K562 (cell line): Measurements from ENCODE around the gene SYT7. TPM values are rescaled to one million over a fixed set of nuclear protein-coding genes. Genes with fewer than 3 reads are reported as not detected.

ENCODE experiments used
- ATAC-seq: fragments of 200-7000 bp; cut with Tn5 transposase; 3 replicates; pipeline ENCODE4 v1.9.1; 2020; ENCODE audit warnings: moderate library complexity
- BruUV-seq: library from RNA; stranded (reverse); fragments of 400-500 nt; replicated peaks from 2 replicates; lab custom pipeline; 2021; lab: Mats Ljungman, UMichigan
- CTCF ChIA-PET: fragments of 300-600 bp; formaldehyde crosslinking; extraction: SDS; loops from one replicate; lab custom pipeline; 2021; ENCODE audit warnings: low intra/inter-chr PET ratio; lab: Yijun Ruan, JAX
- POLR2A ChIA-PET: fragments of 300-600, 350-650 bp; sonication (Branson Sonifier 250); formaldehyde crosslinking; extraction: SDS; loops from one replicate; lab custom pipeline; 2021; ENCODE audit warnings: antibody characterized with exemption, inconsistent platforms; lab: Yijun Ruan, JAX
- DNase-seq, 4 experiments: peaks; one replicate each; pipeline versions ENCODE4 v3.0.0 to v3.0.0-alpha.2; 2011 to 2018; ENCODE audit warnings: low spot score in 3 of 4, mixed read lengths in 3 of 4; ENCODE audit errors: extremely low read depth in 1 of 4
- FAIRE-seq: peaks from 2 replicates; lab custom pipeline; 2011; peaks lifted over from hg19 to GRCh38; lab: Jason Lieb, UNC
- H2AFZ ChIP-seq: 2 replicates; pipeline ENCODE4 v1.6.0; 2011; ENCODE audit warnings: low read depth, low read length, control low read depth, inconsistent platforms
- H3K27ac ChIP-seq: fragments of 200-600 bp; 3 replicates; pipeline ENCODE4 v1.8.0; 2011; ENCODE audit warnings: low read depth, mild to moderate bottlenecking, control low read depth, inconsistent platforms, low read length, moderate library complexity, mixed read lengths; ENCODE audit errors: extremely low read depth
- H3K27me3 ChIP-seq, 2 experiments: fragments of 300-600 bp in 1 of 2; 2 replicates in 1 of 2; 3 replicates in 1 of 2; pipeline versions ENCODE4 v1.6.0 to v1.8.0; 2011; ENCODE audit warnings: inconsistent platforms in 2 of 2, low read length in 2 of 2, mild to moderate bottlenecking in 1 of 2, mixed read lengths in 1 of 2, moderate library complexity in 1 of 2; ENCODE audit not compliant: control insufficient read depth in 2 of 2, insufficient read depth in 2 of 2
- H3K36me3 ChIP-seq: fragments of 300-600 bp; 3 replicates; pipeline ENCODE4 v1.8.0; 2011; ENCODE audit warnings: mild to moderate bottlenecking, low read length, inconsistent platforms; ENCODE audit not compliant: control insufficient read depth, insufficient read depth
- H3K4me1 ChIP-seq, 2 experiments: fragments of 200-600 bp in 1 of 2; replicated peaks in 1 of 2; 2 replicates in 1 of 2; 3 replicates in 1 of 2; pipeline versions ENCODE4 v1.5.1 to v1.8.0; 2011; ENCODE audit warnings: inconsistent platforms in 2 of 2, low read length in 2 of 2, mild to moderate bottlenecking in 1 of 2, mixed read lengths in 1 of 2, moderate library complexity in 1 of 2; ENCODE audit not compliant: control insufficient read depth in 2 of 2, insufficient read depth in 2 of 2
- H3K4me2 ChIP-seq: 2 replicates; pipeline ENCODE4 v1.6.1; 2011; ENCODE audit warnings: low read length, control low read depth, inconsistent platforms, mixed read lengths; ENCODE audit not compliant: insufficient read depth
- H3K4me3 ChIP-seq: fragments of 200-600 bp; sonication (generic), shearing (Covaris generic); 2 replicates; pipeline ENCODE4 v1.5.1; 2016; ENCODE audit warnings: control low read depth, inconsistent platforms
- H3K79me2 ChIP-seq: fragments of 200-600 bp; 3 replicates; pipeline ENCODE4 v1.8.0; 2011; ENCODE audit warnings: low read length, inconsistent platforms; ENCODE audit not compliant: control insufficient read depth, insufficient read depth
- H3K9ac ChIP-seq, 2 experiments: 2 replicates each; pipeline versions ENCODE4 v1.6.0 to v1.6.1; 2011; ENCODE audit warnings: low read depth in 2 of 2, low read length in 2 of 2, control low read depth in 1 of 2, inconsistent platforms in 1 of 2, mild to moderate bottlenecking in 1 of 2, mixed read lengths in 1 of 2; ENCODE audit not compliant: insufficient read depth in 1 of 2
- H3K9me1 ChIP-seq: one replicate; pipeline ENCODE4 v1.6.0; 2011; ENCODE audit warnings: inconsistent platforms, mild to moderate bottlenecking, low read length, moderate library complexity; ENCODE audit not compliant: control insufficient read depth, insufficient read depth
- H3K9me3 ChIP-seq: replicated peaks from 2 replicates; pipeline ENCODE4 v1.5.1; 2011; ENCODE audit warnings: low read depth, low read length, inconsistent platforms; ENCODE audit not compliant: control insufficient read depth, insufficient read depth
- H4K20me1 ChIP-seq: replicated peaks from 2 replicates; pipeline ENCODE4 v1.6.1; 2011; ENCODE audit warnings: low read length, inconsistent platforms, mixed read lengths; ENCODE audit not compliant: control insufficient read depth, insufficient read depth
- BCL6 ChIP-seq: fragments of 250-450 bp; sonication (Bioruptor Pico); IDR thresholded peaks from 2 replicates; pipeline ENCODE4 v1.4.0; 2020
- FOXJ2 ChIP-seq: fragments of 200-800 bp; sonication (Bioruptor generic); IDR thresholded peaks from 2 replicates; pipeline ENCODE4 v1.6.1; 2016; ENCODE audit warnings: missing genetic modification characterization, missing compliant biosample characterization
- IRF2 ChIP-seq: sonication (generic); formaldehyde crosslinking; IDR thresholded peaks from 2 replicates; pipeline ENCODE4 v1.8.1; 2022; ENCODE audit warnings: mild to moderate bottlenecking, missing genetic modification reagents
- ZNF146 ChIP-seq: IDR thresholded peaks from one replicate; pipeline ENCODE4 v1.6.1; 2018; ENCODE audit warnings: missing compliant biosample characterization; ENCODE audit not compliant: unreplicated experiment
- WGBS: fragments of 100-300 bp; shearing (Covaris generic); methylation state at CpG from one replicate; pipeline ENCODE4 v1.1.6; 2016; ENCODE audit warnings: low coverage, mixed read lengths; ENCODE audit not compliant: insufficient coverage; ENCODE audit errors: missing lambda C conversion rate; 5-methylcytosine and 5-hydroxymethylcytosine counted together
- in situ Hi-C: fragments of 300-500 bp; cut with MboI; formaldehyde crosslinking; loops from 4 replicates; pipeline ENCODE4 v1.15.0; 2018; ENCODE audit warnings: inconsistent platforms, mixed read lengths
- intact Hi-C: fragments of 100-400 bp; cut with micrococcal nuclease; formaldehyde crosslinking; loops from 2 replicates; pipeline ENCODE4 v1.14.2; 2022
- polyA plus RNA-seq, 8 experiments: library from polyadenylated mRNA; depleted of rRNA in 4 of 8; stranded (reverse) in 5 of 8; unstranded in 3 of 8; fragments of >200 nt; fragmentation: Nextera tagmentation in 2 of 8; fragmentation: Illumina TruSeq in 1 of 8; extraction: Ambion mirVana in 2 of 8; extraction: Trizol in 1 of 8; gene quantifications; 2 replicates each; pipeline versions ENCODE4 v1.2.1 to v1.2.3, GENCODE V29; 2011 to 2014; ENCODE audit warnings: inconsistent platforms in 1 of 8, missing spikeins in 1 of 8
- total RNA-seq, 7 experiments: library from RNA; depleted of rRNA in 6 of 7; stranded (reverse); fragments of >200 nt in 6 of 7; fragmentation: Illumina TruSeq in 2 of 7; extraction: Trizol in 2 of 7; gene quantifications; 2 replicates each; pipeline versions ENCODE4 v1.2.1 to v1.2.3, GENCODE V29; 2011 to 2021; ENCODE audit warnings: low replicate concordance in 1 of 7
- TF ChIP-seq, protein P1 (sequence below), 2 experiments: IDR thresholded peaks; 2 replicates each; pipeline ENCODE4 v1.6.1; 2011; ENCODE audit warnings: borderline replicate concordance in 1 of 2, control low read depth in 1 of 2, low read depth in 1 of 2, low read length in 1 of 2, mild to moderate bottlenecking in 1 of 2, mixed read lengths in 1 of 2, moderate library complexity in 1 of 2; ENCODE audit not compliant: insufficient read depth in 1 of 2, insufficient read length in 1 of 2, poor library complexity in 1 of 2, severe bottlenecking in 1 of 2; ENCODE audit errors: extremely low read depth in 1 of 2
- TF ChIP-seq, protein P2 (sequence below): fragments of 450-650 bp; formaldehyde crosslinking; IDR thresholded peaks from 2 replicates; pipeline ENCODE4 v1.4.0; 2020; ENCODE audit warnings: mild to moderate bottlenecking, moderate library complexity
- TF ChIP-seq, protein P3 (sequence below): IDR thresholded peaks from 2 replicates; pipeline ENCODE4 v1.6.1; 2011; ENCODE audit warnings: borderline replicate concordance, low read depth, mild to moderate bottlenecking, moderate library complexity, low read length; ENCODE audit not compliant: insufficient read depth, poor library complexity, severe bottlenecking

The SYT7 gene
- total and polyA plus RNA-seq, 9 of the 15 experiments (the other 6 are each of a cell fraction or from before 2014, with no cell fraction given): 0.01 to 0.51 (median 0.16) TPM; not detected in 1

DNA sequence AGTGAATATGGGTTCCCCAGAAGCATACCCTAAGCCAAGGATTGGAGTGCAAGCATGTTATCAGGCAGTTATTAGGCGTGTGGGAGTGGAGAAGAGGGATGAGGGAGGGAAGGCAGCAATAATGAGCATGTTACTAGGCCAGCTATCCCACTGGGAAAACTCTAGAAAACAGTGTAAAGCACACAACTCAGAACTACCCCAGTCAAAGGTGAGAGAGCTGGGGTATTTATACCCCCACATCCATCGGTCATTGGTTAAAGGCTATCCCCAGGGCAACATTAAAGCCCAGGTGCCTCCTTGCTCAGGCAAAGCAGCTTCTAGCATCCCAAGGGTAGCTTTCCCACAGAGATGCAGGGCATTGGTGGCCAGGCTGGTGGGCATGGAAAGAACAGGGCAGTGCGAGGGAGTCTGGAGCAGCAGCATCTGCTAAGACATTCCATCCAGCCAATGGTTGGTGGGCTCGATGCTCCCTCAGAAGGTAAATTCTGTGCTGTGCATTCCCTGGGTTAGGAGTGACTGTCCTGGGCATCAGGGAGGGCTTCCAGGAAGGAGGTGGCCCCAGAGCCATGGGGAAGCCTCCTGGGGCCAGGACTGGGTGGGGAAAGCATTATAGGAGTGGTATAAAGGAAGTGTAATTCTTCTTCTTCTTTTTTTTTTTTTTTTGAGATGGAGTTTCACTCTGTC is 93.4 kb downstream of the SYT7 start:
- no peaks in the 10 kb centered on the region for H3K9me1 ChIP-seq
- no TSS peak for BruUV-seq
- no peaks in the 10 kb centered on the region for H3K36me3 ChIP-seq
- no peak overlapping the region for H3K4me2 ChIP-seq
- 3% methylated on average over 4 of the region's 4 CpGs for WGBS
- H3K27ac ChIP-seq: no peak overlapping the region
- H4K20me1 ChIP-seq: peaks cover 5% of the 10 kb centered on the region; the same call in 1 of the 2 replicates
- no peak for DNase-seq
- H2AFZ ChIP-seq: no peak overlapping the region
- no peaks in the 10 kb centered on the region for H3K9me3 ChIP-seq
- no peak overlapping the region for H3K4me3 ChIP-seq
- no peak overlapping the region for H3K9ac ChIP-seq
- H3K4me1 ChIP-seq: peaks cover 3 to 28% of the 10 kb centered on the region in 2 experiments; a peak in 3 of 5 replicates
- TF ChIP-seq, protein P1, sequence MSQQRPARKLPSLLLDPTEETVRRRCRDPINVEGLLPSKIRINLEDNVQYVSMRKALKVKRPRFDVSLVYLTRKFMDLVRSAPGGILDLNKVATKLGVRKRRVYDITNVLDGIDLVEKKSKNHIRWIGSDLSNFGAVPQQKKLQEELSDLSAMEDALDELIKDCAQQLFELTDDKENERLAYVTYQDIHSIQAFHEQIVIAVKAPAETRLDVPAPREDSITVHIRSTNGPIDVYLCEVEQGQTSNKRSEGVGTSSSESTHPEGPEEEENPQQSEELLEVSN (IDR thresholded peaks at IDR 0.05; ENCODE audit: borderline replicate concordance in 1 of 2, extremely low read depth in 1 of 2, insufficient read depth in 1 of 2, insufficient read length in 1 of 2, low read depth in 1 of 2, low read length in 1 of 2, poor library complexity in 1 of 2, severe bottlenecking in 1 of 2): no peak
- in situ Hi-C loops: no loop called here
- FAIRE-seq: no peak
- H3K27me3 ChIP-seq: peaks cover 36 to 82% of the 10 kb centered on the region in 2 experiments
- intact Hi-C loops: no loop called here
- ChIA-PET POLR2A (no interaction called here), CTCF (interaction anchor here (0.5 kb wide), 1 partner anchor 130 kb away, joined by 3 read pairs; no protein-coding TSS in a partner anchor)
- ATAC-seq: no peak
- no peaks in the 10 kb centered on the region for H3K79me2 ChIP-seq

DNA sequence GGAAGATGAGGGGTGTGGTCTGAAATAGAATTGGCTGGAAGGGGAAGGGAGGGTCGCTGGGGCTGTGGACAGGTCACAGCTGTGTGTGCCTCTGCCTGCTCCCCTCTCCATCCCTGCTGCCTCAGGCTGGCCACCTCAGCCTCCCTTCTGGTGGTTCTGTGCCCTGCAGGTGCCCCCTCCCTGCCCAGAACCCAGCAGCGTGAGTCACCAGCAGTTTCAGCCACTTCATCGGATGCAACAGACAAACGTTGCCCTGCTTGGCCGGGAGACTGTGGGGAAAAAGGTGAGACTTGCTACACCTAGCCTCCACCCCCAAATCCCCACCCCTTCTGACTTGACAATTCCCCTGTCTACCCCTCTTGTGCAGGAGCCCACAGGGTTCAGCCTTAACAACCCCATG is 94.1 kb downstream of the SYT7 start:
- Histone ChIP-seq H2AFZ (no peak overlapping the region), H3K4me1 (peaks cover 3 to 35% of the 10 kb centered on the region in 2 experiments; a peak in 3 of 5 replicates), H3K4me2 (no peak overlapping the region), H3K27ac (no peak overlapping the region), H3K4me3 (no peak overlapping the region), H4K20me1 (peaks cover 5% of the 10 kb centered on the region; the same call in 1 of the 2 replicates), H3K9me1 (no peaks in the 10 kb centered on the region), H3K9me3 (no peaks in the 10 kb centered on the region), H3K27me3 (peaks cover 36 to 83% of the 10 kb centered on the region in 2 experiments), H3K36me3 (no peaks in the 10 kb centered on the region), H3K9ac (no peak overlapping the region; a peak in 1 of 4 replicates), H3K79me2 (no peaks in the 10 kb centered on the region)
- ChIA-PET CTCF (interaction anchor here (0.5 kb wide), 1 partner anchor 131 kb away, joined by 3 read pairs; no protein-coding TSS in a partner anchor), POLR2A (interaction anchor here (0.7 kb wide), 1 partner anchor 73 kb away, joined by 3 read pairs; no protein-coding TSS in a partner anchor)
- BruUV-seq: no TSS peak
- ATAC-seq: no peak
- no peak for DNase-seq
- intact Hi-C loops: no loop called here
- in situ Hi-C loops: no loop called here
- no peak for FAIRE-seq
- WGBS: 2% methylated on average over 5 of the region's 5 CpGs
- TF ChIP-seq FOXJ2 (no peak), BCL6 (CRISPR knock-in tag) (no peak), ZNF146 (no peak), IRF2 (CRISPR knock-in tag) (no peak)
- TF ChIP-seq, protein P2, sequence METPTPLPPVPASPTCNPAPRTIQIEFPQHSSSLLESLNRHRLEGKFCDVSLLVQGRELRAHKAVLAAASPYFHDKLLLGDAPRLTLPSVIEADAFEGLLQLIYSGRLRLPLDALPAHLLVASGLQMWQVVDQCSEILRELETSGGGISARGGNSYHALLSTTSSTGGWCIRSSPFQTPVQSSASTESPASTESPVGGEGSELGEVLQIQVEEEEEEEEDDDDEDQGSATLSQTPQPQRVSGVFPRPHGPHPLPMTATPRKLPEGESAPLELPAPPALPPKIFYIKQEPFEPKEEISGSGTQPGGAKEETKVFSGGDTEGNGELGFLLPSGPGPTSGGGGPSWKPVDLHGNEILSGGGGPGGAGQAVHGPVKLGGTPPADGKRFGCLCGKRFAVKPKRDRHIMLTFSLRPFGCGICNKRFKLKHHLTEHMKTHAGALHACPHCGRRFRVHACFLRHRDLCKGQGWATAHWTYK: no peak
- TF ChIP-seq, protein P3, sequence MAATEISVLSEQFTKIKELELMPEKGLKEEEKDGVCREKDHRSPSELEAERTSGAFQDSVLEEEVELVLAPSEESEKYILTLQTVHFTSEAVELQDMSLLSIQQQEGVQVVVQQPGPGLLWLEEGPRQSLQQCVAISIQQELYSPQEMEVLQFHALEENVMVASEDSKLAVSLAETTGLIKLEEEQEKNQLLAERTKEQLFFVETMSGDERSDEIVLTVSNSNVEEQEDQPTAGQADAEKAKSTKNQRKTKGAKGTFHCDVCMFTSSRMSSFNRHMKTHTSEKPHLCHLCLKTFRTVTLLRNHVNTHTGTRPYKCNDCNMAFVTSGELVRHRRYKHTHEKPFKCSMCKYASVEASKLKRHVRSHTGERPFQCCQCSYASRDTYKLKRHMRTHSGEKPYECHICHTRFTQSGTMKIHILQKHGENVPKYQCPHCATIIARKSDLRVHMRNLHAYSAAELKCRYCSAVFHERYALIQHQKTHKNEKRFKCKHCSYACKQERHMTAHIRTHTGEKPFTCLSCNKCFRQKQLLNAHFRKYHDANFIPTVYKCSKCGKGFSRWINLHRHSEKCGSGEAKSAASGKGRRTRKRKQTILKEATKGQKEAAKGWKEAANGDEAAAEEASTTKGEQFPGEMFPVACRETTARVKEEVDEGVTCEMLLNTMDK: no peak
